Posterior cingulate gyrus (tissue), 11 donors: Measurements from ENCODE around the gene SEC24B.
"Not testable (repeated sequence)": the region's sequence is repeated elsewhere in the genome, so short reads cannot be mapped to it uniquely, and the experiment has no call there.

ENCODE experiments used
- DNase-seq, 10 donors: peaks; one replicate each; pipeline versions ENCODE4 v3.0.0 to v3.0.0-alpha.2; 2020 to 2021; ENCODE audit warnings: mixed read lengths in 3 of 10
- intact Hi-C: fragments of 100-400 bp; cut with DNase I; formaldehyde crosslinking; loops from one replicate; pipeline ENCODE4 v1.15.1; 2023

SEC24B gene

GRCh38 chr4:109571494-109571893 lies 137.9 kb downstream of the SEC24B start:
- no peak for DNase-seq
- intact Hi-C loops: no loop called here

- intact Hi-C loops: no loop called here
- no peak for DNase-seq
Observed at GRCh38 chr4:109572154-109572553, 138.5 kb downstream of the SEC24B start.

GRCh38 chr4:109574443-109574850 lies 140.8 kb downstream of the SEC24B start:
- no peak for DNase-seq
- intact Hi-C loops: no loop called here

- intact Hi-C loops: no loop called here
- no peak for DNase-seq
Observed at GRCh38 chr4:109574931-109575804, 141.6 kb downstream of the SEC24B start.

- no peak for DNase-seq
Observed at GRCh38 chr4:109576462-109576861, 142.8 kb downstream of the SEC24B start.

GRCh38 chr4:109578846-109579245 lies 145.2 kb downstream of the SEC24B start:
- DNase-seq: no peak
- intact Hi-C loops: no loop called here

More at GRCh38 chr4:109576462-109576861, 142.8 kb downstream of the SEC24B start:
- intact Hi-C loops: no loop called here

- DNase-seq, intact Hi-C loops: not testable (repeated sequence)
Observed at GRCh38 chr4:109579997-109580396, 146.4 kb downstream of the SEC24B start.

GRCh38 chr4:109588176-109588575 lies 154.6 kb downstream of the SEC24B start:
- intact Hi-C loops: no loop called here
- DNase-seq: no peak

- DNase-seq: no peak
- intact Hi-C loops: no loop called here
Observed at GRCh38 chr4:109589119-109589518, 155.5 kb downstream of the SEC24B start.

- intact Hi-C loops: no loop called here
Observed at GRCh38 chr4:109589605-109590004, 156.0 kb downstream of the SEC24B start.

More at GRCh38 chr4:109589605-109590004, 156.0 kb downstream of the SEC24B start:
- DNase-seq: no peak
